Measurements from ENCODE around the gene KRTAP6-2.

Gene KRTAP6-2, protein sequence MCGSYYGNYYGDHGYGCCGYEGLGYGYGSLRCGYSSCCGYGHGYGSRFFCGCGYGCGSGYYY

DNA sequence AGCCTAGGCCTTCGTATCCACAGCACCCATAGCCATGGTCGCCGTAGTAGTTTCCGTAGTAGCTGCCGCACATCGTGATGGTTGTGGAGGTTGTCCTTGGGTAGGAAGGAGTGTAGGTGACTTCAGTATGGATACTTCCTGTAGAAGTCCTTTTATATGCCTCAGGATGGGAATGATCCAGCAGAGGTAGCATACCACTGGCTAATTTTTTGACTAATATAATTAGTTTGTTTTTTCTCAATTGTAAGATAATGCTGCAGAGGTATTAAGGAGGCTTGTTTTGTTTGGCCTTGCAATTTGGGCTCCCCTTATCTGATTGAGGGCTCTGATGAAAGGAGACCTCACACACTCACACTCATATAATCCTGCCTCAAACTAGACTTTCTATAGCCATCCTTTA is at the start of gene KRTAP6-2:
KRTAP6-2 (minus strand) TSS at position 101 of the 400 bp plus-strand sequence; CDS start at position 73, 28 bp downstream.
- DNase-seq (ENCODE audit: low read depth) = no peak

DNA sequence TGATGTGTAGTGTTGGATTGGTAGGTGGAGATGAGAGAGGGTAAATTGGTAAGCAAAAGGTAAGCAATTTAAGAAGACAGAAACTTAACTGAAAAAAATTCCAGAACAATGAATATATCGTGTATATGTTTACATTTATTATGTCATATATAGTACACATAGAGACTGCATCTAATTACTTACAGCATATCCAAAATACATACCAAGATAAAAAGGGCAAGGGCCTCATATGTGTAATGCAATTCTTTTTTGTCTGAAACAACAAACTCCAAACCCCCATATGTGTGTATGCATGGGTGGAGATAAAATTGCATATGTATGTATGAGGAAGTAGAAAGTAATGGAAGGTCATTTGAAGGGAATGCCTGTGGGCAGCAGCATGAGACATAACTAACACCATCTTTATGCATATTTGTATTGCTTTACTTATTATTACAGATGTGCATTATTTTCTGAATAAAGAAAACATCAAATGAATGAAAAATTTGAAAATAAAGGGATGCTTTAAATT is 48.3 kb upstream of the KRTAP6-2 start:
- DNase-seq (ENCODE audit: low read depth) = no peak

DNA sequence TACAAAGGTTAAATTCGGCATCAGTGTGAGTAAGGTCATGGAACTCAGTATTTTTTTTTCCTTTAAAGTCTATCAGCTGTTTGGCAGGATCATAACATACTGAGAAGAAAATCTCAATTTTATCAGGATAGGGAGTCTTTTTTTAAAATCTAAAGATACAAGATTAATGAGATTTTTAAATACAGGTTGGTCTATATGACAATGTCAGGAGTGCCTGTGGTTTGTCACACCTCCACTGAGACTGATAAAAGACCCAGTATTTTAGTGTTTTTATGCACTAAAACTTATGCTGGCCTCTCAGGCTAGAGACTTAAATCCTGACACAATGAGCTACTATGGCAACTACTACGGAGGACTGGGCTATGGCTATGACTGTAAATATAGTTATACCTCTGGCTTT is 43.9 kb upstream of the KRTAP6-2 start, which contains the start of gene KRTAP20-3:
KRTAP20-3 (plus strand) TSS at position 301 of the 400 bp plus-strand sequence.
- DNase-seq (ENCODE audit: low read depth) = no peak

DNA sequence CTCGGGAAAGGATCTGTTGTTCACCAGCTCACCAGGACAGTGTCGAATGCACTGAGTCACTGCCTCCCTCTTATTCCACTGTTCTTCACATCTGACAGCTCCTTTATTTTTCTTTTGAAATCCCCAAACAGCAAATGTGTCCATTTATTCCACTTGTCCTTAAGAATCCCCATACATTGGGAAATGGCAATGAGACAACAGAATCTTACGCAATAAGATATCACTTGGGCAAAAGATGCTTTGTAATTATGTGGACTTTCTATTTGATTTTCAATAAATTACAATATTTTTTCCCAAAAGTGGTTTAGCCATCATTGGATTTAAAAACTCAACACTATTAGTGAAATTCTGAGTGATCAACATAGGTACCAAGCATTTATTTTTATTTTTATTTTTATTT is 40.0 kb upstream of the KRTAP6-2 start:
- no peak for DNase-seq (ENCODE audit: low read depth)

DNA sequence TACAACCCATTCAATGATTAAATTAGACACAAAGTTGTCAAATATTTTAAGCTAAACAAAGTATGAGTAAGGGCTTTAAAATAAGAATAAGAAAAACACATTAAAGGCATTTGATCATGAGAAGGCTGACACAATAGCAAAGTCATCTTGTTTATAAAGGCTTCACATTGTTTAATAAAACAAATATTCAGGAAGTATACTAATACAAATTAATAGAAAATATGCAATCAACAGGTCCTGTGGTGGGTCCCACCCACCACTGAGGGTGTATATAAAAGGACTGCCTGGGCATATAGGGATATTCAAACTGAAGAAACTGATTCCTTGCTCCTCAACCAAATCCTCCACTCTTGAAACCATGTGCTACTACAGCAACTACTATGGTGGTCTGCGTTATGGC is 36.2 kb upstream of the KRTAP6-2 start, which contains the start of gene KRTAP20-2:
KRTAP20-2 (plus strand) TSS at position 301 of the 400 bp plus-strand sequence; CDS start at position 359, 58 bp downstream.
- no peak for DNase-seq (ENCODE audit: low read depth)

DNA sequence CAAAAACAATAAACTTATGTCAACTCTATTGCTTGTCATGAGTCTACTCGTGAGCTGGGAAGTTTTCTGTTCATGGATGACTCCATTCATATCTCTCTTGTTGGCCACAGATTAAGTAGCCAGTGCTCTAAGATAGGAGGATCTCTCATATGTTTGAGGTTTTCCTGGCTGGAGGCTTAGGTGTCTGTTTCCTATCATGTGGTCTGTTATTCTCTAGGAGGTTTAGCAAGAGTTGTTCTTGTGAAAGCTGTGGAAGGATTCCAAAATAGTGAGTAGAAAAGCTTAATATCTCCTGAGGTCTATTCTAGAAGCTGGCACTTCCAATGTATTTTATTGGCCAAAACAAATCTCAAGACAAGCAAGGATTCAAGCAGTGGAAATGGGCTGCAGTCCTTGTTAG is 30.5 kb upstream of the KRTAP6-2 start:
- no peak for DNase-seq (ENCODE audit: low read depth)

DNA sequence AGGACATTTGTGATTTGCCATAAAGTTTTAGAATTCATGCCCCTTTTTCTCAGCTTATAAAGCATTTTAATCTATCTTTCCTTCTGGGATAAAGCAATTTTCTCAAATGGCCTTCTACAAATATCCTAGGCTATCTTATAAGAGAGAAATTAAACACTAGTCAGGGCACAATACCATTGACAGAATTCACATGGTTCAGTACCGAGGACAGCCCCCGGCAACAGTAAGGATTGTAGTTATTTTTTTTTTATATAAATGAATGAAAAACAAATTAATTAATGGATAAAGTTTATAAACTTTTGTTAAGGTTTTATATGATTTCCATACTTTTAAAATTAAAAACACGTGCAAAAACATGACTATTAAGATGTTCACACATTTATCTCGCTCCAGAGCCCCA is 29.4 kb upstream of the KRTAP6-2 start:
- no peak for DNase-seq (ENCODE audit: low read depth)

DNA sequence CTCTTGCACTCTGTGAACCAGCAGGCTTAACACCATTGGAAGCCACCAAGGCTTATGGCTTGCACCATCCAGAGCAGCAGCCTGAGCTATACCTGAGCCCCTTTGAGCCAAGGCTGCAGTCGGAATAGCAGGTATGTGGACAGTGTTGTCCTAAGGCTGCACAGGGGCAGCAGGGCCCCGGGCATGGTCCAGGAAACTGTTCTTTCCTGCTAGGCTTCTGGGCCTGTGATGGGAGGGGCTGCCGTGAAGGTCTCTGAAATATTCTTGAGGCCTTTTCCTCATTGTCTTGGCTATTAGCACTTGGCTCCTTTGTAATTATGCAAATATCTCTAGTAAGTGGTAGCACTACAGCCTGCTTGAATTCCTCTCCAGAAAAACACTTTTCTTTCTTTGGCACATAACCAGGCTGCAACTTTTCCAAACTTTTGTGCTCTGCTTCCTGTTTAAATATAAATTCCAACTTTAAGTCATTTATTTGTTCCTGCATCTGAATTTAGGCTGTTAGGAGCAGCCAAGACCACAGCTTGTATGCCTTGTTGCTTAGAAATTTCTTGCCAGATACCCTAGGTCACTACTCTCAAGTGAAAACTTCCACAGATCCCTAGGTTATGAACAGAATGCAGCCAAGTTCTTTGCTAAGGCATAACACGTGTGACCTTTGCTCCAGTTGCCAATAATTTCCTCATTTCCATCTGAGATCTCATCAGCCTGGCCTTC is 26.9 kb upstream of the KRTAP6-2 start:
- no peak for DNase-seq (ENCODE audit: low read depth)

DNA sequence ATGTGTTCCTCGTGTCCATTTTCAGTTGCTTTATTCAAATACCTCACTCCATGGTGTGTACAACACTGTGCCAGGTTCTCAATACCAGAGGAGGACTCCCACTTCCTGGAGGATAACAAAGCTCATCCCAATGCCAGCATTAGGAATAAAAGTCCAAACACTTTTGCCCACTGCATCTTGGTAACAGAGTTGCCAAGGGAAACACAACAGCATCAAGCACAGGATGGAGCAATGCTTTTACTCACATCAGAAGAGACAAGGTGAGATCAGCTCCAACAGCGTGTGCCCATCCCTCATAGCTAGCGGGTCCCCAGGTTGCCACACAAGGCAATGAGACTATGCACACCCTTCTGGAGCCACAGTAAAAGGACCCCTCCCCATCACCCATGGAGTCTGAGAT is 24.7 kb upstream of the KRTAP6-2 start:
- no peak for DNase-seq (ENCODE audit: low read depth)

DNA sequence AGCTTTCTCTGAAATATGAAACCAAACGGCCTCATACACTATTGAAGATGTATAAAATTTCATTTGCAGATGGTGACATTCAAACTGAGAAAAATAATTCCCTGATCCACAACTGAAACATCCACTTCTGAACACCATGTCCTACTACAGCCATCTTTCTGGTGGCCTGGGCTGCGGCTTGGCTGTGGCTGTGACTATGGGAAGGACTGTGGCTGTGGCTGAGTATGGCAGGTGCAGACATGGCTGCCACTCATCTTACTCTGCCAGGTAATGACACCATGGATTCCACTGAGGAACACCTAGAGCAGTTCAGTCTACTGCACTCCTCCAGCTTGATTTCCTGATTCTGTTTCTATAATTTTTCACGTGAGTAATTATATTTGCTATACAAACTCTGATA is 21.8 kb upstream of the KRTAP6-2 start, which contains the start of gene KRTAP20-4:
KRTAP20-4 (plus strand) TSS at position 106 of the 400 bp plus-strand sequence.
- DNase-seq (ENCODE audit: low read depth) = no peak

DNA sequence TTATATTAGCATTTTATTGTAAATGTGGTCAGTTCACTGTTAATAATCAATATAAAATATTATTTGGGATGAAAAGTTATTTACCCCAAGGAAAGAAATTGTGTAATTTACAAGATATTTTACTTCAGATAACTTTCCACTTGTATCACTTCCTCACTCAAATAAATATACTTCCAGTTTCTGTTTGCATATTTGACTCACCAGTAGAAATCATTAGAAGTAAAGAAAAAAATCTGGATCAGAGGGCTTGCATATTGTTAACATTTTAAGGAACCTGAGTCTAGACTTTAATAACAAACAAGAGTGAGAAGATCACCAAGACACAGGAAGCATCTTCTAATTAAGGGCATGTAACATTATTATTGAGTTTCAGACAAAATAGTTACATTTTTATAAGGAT is 21.4 kb upstream of the KRTAP6-2 start:
- DNase-seq (ENCODE audit: low read depth) = no peak

DNA sequence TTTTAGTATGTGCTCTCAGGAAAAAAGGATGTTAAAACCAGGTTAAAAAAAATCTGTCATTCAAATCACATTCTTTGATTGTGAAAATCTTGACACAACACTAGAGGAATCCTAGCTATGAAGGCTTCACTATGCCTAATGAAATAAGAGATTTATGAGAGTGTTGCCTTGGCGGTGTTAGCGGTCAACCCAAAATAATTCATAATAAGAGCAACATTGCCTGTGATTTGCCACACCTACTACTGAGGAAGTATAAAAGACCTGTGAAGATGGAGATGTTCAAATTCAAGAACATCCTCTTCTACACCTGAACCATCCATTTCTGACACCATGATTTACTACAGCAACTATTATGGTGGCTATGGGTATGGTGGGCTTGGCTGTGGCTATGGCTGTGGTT is 17.4 kb upstream of the KRTAP6-2 start, which contains the start of gene KRTAP20-1:
KRTAP20-1 (plus strand) TSS at position 301 of the 400 bp plus-strand sequence; CDS start at position 331, 30 bp downstream.
- DNase-seq (ENCODE audit: low read depth) = no peak

DNA sequence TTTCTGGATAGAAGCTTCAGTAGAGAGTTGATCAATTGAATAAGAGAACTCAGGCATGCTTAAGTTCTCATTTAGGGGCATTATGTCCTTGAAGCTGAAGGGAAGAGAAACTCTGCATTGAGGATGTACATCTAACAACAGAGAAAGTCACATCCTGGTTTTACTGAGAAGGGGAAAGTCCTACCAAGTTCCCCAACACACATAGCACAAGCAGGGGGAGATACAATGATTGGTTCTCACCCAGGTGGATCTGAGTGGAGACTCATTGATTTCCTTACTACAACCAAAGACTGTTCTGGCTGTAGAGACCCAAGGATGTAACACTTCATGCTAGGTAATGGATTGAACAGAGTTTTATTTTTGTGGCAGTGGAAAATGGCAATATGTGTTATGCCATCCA is 16.5 kb upstream of the KRTAP6-2 start:
- no peak for DNase-seq (ENCODE audit: low read depth)

DNA sequence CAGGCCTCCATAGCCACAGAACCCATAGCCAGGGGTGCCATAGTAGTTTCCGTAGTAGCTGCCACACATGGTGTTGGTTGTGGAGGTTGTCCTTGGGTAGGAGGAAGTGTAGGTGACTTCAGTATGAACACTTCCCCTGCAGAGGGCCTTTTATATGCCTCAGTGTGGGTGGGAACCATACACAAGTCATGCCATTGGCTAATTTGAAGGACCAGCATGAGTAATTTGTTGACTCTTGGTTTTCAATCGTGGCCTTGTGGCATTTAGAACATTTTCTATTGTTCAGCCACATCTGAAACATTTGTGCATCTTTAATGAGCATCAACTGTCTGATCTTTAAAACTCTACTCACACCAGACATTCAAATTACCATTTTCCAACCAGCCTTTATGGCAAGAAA is 15.1 kb upstream of the KRTAP6-2 start, which contains the start of gene KRTAP6-1:
KRTAP6-1 (minus strand) TSS at position 95 of the 400 bp plus-strand sequence; CDS start at position 69, 26 bp downstream.
- no peak for DNase-seq (ENCODE audit: low read depth)

DNA sequence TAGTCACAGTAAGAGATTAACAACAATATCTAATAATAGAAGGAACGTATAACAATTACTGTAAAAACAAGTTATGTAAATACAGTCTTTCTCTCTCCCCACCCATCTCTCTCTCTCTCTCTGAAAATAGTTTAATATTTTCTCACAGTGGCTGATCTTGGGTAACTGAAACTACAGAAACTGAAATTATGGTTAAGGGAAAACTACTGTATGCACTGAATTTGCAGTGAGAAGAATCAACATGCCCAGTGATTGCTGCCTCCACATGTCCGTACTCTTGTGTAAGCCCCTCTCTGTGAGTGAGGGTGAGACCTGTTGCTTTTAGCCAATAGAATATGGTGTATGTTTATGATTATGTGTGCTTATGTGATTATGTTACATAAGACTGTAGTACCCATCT is 13.4 kb upstream of the KRTAP6-2 start:
- DNase-seq (ENCODE audit: low read depth) = no peak

DNA sequence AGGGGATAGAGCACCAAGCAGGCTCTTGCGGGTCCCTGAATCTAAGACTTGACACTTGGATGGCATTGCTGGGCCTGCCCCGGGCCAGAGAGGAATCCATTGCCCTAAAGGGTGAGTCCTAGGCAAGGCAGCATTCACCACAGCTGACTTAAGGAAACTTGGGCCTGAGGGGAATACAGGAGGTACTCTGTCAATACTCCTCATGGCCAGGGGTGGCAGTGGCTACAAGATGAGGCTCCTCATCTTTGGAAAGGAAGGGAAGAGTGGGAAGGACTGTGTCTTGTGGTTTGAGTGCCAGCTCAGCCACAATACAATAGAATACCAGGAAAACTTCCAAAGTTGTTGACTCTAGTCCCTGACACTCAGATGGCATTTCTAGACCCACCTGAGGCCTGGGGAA is 7.3 kb upstream of the KRTAP6-2 start:
- DNase-seq (ENCODE audit: low read depth) = no peak

DNA sequence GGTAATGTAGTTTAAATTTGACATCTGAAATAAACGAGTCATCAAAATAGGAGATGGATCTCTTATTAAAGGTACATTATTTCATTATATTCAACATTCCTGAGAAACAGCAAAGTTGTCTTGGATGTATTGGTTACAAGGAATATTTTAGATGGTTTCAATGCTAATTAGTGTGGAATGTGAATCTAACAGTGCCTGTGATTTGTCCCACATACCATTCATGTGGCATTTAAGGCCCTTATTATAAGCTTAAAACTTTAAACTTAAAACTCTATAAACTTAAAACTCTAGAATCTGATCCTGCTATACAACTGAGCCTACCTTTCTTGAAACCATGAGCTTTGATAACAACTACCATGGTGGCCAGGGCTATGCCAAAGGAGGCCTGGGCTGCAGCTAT is 2.1 kb upstream of the KRTAP6-2 start, which contains the start of gene KRTAP22-1:
KRTAP22-1 (plus strand) TSS at position 301 of the 400 bp plus-strand sequence.
- no peak for DNase-seq (ENCODE audit: low read depth)

DNA sequence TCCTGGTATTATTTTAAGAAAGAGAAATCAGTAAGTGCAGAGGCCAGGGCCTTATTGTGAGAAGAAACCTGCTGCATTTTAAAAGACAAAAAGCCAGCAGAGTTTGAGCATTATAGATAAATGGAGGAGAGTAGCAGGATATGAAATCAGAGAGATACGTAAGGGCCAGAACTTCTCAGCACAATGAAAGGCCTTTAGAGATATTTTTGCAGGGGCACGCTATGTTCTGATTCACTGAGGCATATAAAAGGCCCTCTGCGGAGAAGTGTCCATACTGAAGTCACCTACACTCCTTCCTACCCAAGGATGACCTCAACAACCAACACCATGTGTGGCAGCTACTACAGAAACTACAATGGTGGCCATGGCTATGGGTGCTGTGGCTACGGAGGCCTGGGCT is 6.6 kb downstream of the KRTAP6-2 start, which contains the start of gene KRTAP6-3:
KRTAP6-3 (plus strand) TSS at position 301 of the 400 bp plus-strand sequence; CDS start at position 307, 6 bp downstream.
- no peak for DNase-seq (ENCODE audit: low read depth)

DNA sequence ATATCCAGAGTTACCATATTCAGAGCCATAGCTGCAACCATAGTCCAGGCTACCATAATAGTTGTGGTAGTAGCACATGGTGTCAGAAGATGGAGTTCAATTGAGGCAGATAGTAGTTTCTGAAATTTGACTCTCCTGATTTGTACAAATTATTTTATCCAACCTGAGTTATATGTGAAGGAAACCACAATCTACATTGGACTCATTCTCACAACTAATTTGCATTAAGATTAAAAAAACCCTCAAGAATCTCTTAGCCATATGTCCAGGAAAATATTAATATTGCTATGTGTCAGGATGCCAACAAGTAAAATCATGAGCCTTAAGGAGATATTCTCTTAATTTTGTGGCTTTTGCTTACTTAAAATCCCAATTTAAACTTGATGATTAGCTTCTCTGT is 8.4 kb downstream of the KRTAP6-2 start, which contains the start of gene KRTAP22-2:
KRTAP22-2 (minus strand) TSS at position 101 of the 400 bp plus-strand sequence.
- DNase-seq (ENCODE audit: low read depth) = no peak

DNA sequence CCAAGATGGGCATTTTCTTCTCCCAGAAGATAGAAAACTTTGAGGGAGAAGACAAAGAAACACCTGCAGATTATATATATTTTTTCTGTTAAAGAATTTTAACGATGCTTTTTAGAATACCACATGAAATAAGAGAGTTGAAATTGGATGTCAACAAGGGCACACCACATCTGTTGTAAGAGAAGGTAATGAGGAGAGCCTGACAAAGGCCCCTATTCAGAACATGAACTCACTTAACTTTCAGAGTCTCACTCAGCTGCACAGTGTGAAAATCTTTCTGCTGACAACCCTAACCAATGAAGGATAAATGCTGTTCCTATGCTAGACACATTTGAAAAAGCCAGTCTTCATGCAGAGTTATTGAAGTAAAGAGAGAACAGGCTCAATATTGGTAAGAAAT is 15.8 kb downstream of the KRTAP6-2 start:
- no peak for DNase-seq (ENCODE audit: low read depth)

DNA sequence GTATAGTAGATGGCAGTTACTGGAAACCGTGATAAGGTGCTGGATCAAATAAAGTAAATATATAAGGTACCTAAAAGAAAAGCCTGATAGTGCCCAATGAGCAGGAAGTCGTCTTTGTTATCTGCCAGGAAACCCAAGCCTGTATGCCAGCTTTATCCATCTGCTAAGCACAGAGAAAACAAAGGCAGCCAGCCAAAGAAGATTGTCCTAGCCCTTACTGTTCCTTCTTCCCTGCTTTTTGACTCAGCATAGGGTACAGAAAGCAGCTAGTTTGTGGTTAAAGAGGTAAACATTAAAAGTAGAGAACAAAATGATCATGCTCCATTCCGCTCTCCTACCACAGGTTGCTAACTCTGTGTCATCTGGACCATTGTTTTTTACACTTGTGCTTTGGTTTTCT is 18.6 kb downstream of the KRTAP6-2 start:
- DNase-seq (ENCODE audit: low read depth) = no peak

DNA sequence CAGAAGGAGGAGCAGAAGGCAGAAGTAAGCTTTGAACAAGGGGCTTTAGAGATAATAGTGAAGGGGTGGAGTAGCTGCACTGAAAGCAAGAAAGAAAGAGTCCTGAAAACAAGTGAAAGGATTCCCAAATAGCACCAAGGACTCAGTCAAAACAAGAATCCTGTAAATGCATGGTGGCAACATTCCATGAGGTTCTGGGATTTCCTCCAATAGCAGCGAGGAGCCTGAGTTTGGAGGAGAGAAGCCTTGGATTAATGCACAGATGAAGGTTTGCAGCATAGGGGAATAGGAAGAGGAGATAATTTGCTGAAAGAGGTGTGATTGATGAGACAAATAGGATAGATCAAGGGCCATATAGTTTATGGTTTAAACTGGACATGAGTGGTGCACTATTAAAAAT is 19.4 kb downstream of the KRTAP6-2 start:
- no peak for DNase-seq (ENCODE audit: low read depth)

DNA sequence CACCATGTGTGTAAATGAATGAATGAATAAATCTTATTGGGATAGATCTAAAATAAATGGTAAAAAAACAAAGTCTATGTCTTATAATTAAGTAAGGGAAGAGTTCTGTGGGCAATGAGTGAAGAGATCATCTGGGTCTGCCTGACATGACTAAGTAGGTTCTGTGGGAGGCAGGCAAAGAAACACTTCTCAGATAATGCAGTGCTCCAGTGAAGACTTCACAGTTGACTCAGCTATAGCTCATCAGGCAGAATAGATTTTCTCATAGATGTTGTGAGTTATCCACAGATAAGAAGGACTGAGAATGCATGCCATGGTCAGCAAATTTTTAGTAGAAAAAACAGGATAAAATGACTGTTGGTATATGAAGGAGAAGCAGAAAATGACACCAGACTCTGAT is 20.9 kb downstream of the KRTAP6-2 start:
- no peak for DNase-seq (ENCODE audit: low read depth)
